Large intestine (tissue), 3 donors: ENCODE results near the gene RTL1. TPM values are rescaled to one million over a fixed set of nuclear protein-coding genes. Genes with fewer than 3 reads are reported as not detected.

ENCODE experiments used
- DNase-seq, 2 donors: peaks; one replicate each; pipeline versions ENCODE4 v3.0.0 to v3.0.0-alpha.2; 2013
- H3K27ac ChIP-seq: one replicate; pipeline ENCODE4 v1.5.1; 2013; ENCODE audit warnings: low read length
- H3K27me3 ChIP-seq: 2 replicates; pipeline ENCODE4 v1.6.1; 2013; ENCODE audit warnings: low read length; ENCODE audit not compliant: control insufficient read depth, insufficient read depth
- H3K36me3 ChIP-seq: 2 replicates; pipeline ENCODE4 v1.6.1; 2013; ENCODE audit warnings: low read length; ENCODE audit not compliant: control insufficient read depth, insufficient read depth
- H3K4me1 ChIP-seq: one replicate; pipeline ENCODE4 v1.6.1; 2013; ENCODE audit warnings: low read length; ENCODE audit not compliant: control insufficient read depth, insufficient read depth
- H3K4me3 ChIP-seq: one replicate; pipeline ENCODE4 v1.5.1; 2013; ENCODE audit warnings: low read length
- H3K9me3 ChIP-seq: one replicate; pipeline ENCODE4 v1.6.1; 2013; ENCODE audit warnings: mild to moderate bottlenecking, low read depth, low read length, moderate library complexity; ENCODE audit not compliant: control insufficient read depth
- WGBS: methylation state at CpG from one replicate; pipeline ENCODE4 v1.1.5; 2013; ENCODE audit warnings: low lambda C conversion rate; ENCODE audit not compliant: insufficient coverage; 5-methylcytosine and 5-hydroxymethylcytosine counted together
- polyA plus RNA-seq: library from polyadenylated mRNA; unstranded; fragments of 120-200 nt; gene quantifications from one replicate; pipeline ENCODE4 v1.2.1, GENCODE V29; 2013

Gene RTL1
- polyA plus RNA-seq, 1 donor = 0.16 TPM

GRCh38 chr14:100857923-100858837 lies 45.3 kb downstream of the RTL1 start:
- WGBS = no CpG with 5 or more reads among the region's 17 CpGs
- Histone ChIP-seq H3K36me3 (peaks cover 2% of the 10 kb centered on the region), H3K27me3 (no peaks in the 10 kb centered on the region), H3K4me1 (no peaks in the 10 kb centered on the region), H3K27ac (no peak overlapping the region), H3K4me3 (no peak overlapping the region), H3K9me3 (peaks cover 5% of the 10 kb centered on the region)
- no peak for DNase-seq

DNA sequence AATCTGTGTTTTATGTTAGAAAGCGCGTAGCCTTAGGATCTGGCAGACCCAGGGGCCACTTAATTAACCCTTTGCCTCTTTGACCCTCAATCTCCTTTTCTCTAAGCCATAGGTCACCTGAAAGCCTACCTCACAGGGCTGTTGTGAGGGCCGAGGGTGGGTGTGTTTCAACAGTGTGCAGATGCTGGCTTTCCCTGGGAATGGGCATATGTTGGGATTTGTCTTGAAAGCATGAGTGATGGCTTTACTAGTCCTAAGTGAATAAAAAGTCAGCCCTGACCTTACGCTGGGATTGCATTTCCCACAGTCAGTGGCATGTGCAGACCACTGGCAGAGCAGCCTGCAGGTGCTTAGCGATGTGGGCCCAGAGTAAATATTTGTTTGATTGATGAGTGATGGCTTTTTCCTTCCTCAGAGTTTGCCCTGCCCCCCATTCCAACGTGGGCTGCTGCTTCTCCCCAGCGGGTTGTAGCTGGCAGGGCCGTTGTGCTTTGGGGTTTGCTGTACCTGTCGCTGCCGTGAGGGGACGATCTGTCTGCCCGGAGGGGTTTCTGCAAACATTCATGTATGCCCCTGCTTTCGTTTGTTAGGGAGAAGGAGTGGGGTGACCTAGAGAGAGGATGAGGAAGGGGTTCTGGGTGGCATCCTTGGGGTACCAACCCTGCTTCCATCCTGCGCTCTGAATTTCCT lies 46.1 kb downstream of the RTL1 start:
- no CpG with 5 or more reads among the region's 14 CpGs for WGBS
- no peak for DNase-seq
- no peaks in the 10 kb centered on the region for H3K27me3 ChIP-seq
- H3K27ac ChIP-seq = no peak overlapping the region
- H3K4me3 ChIP-seq = no peak overlapping the region
- peaks cover 2% of the 10 kb centered on the region for H3K36me3 ChIP-seq
- peaks cover 5% of the 10 kb centered on the region for H3K9me3 ChIP-seq
- no peaks in the 10 kb centered on the region for H3K4me1 ChIP-seq

DNA sequence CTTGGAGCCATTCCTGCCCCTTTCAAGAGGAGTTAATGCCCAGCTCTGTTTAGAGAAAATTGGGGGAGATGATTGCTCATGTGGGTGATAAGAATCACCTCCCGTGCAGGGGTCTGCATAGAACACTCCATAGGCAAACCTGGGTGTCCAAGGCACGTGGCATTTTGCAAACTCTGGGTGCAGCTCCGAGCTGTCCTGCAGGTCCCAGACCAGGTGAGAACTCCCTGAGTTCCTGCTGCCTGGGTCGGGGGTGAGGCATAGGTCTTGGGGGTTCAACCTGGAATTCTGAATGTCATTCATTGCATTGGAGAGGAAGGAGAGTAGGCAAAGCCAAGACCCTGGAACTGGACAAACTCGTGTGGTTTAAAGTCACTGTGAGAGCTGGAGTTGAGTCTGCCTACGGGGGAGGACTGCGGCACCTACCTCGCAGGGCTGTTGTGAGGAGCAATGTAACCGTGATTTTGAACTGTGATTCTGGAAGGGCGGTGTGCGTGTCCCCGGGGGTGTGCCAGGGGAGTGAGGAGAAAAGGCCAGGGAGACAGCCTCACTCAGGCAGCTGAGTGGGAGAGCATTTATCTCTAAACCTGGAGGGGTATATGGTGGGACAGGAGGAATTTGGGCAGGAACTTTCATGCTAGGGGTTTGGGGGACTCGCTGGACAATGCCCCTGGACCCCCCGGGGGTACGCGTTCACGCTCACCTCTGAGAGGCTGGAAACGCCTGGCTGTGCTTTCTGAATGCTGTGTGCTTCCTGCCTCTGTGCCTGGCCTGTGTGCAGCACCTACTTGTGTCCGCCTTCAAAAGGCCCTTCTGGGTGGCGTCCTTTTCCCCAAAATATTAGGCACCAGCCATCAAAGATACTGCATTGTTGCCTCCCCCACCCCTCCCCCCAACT lies 47.2 kb downstream of the RTL1 start:
- 80% methylated on average over 1 of the region's 20 CpGs for WGBS
- no peak for DNase-seq
- Histone ChIP-seq H3K27me3 (no peaks in the 10 kb centered on the region), H3K9me3 (no peaks in the 10 kb centered on the region), H3K4me1 (no peaks in the 10 kb centered on the region), H3K27ac (no peak overlapping the region), H3K36me3 (no peaks in the 10 kb centered on the region), H3K4me3 (no peak overlapping the region)

- Histone ChIP-seq H3K27me3 (no peaks in the 10 kb centered on the region), H3K4me3 (no peak overlapping the region), H3K9me3 (no peaks in the 10 kb centered on the region), H3K27ac (no peak overlapping the region), H3K36me3 (no peaks in the 10 kb centered on the region), H3K4me1 (no peaks in the 10 kb centered on the region)
- no peak for DNase-seq
- no CpG with 5 or more reads among the region's 18 CpGs for WGBS
These were observed 48.1 kb downstream of the RTL1 start for GRCh38 chr14:100855256-100855930.

DNA sequence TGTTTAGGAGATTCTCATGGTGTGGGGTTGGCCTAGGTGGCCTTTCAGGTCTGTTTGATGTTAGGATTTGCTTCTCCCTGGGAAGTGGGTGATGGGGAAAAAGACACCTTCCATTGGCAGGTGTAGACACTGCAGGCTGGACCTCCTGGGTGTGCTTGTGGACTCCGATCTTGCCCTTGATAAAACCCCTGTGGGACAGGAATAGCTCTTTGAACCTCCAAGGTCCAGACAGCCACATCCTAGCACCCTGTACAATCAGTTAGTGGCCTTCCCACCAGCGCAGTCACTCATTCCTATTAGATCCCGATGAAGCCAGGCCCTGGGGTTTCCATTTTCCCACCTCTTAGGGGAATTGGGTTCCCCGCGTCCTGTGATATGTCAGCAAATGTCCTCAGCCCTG lies 49.1 kb downstream of the RTL1 start:
- Histone ChIP-seq H3K36me3 (no peaks in the 10 kb centered on the region), H3K9me3 (no peaks in the 10 kb centered on the region), H3K27me3 (no peaks in the 10 kb centered on the region), H3K4me3 (no peak overlapping the region), H3K4me1 (no peaks in the 10 kb centered on the region), H3K27ac (no peak overlapping the region)
- WGBS = no CpG with 5 or more reads among the region's 5 CpGs
- no peak for DNase-seq

GRCh38 chr14:100851946-100852620 lies 51.4 kb downstream of the RTL1 start:
- Histone ChIP-seq H3K27me3 (no peaks in the 10 kb centered on the region), H3K4me1 (no peaks in the 10 kb centered on the region), H3K4me3 (no peak overlapping the region), H3K9me3 (no peaks in the 10 kb centered on the region), H3K27ac (no peak overlapping the region), H3K36me3 (no peaks in the 10 kb centered on the region)
- WGBS = no CpG with 5 or more reads among the region's 14 CpGs
- no peak for DNase-seq

- H3K27me3 ChIP-seq = no peaks in the 10 kb centered on the region
- DNase-seq = no peak
- H3K9me3 ChIP-seq = no peaks in the 10 kb centered on the region
- H3K4me1 ChIP-seq = no peaks in the 10 kb centered on the region
- H3K4me3 ChIP-seq = no peak overlapping the region
- H3K36me3 ChIP-seq = no peaks in the 10 kb centered on the region
- no CpG with 5 or more reads among the region's 13 CpGs for WGBS
- no peak overlapping the region for H3K27ac ChIP-seq
These were observed 52.0 kb downstream of the RTL1 start for GRCh38 chr14:100851586-100851916.

GRCh38 chr14:100850841-100851585 lies 52.5 kb downstream of the RTL1 start:
- H3K4me3 ChIP-seq = no peak overlapping the region
- no CpG with 5 or more reads among the region's 8 CpGs for WGBS
- H3K4me1 ChIP-seq = no peaks in the 10 kb centered on the region
- no peaks in the 10 kb centered on the region for H3K9me3 ChIP-seq
- no peaks in the 10 kb centered on the region for H3K27me3 ChIP-seq
- peak; percentile 29 to 53 for DNase-seq
- no peak overlapping the region for H3K27ac ChIP-seq
- H3K36me3 ChIP-seq = no peaks in the 10 kb centered on the region

- peaks cover 2% of the 10 kb centered on the region for H3K36me3 ChIP-seq
- DNase-seq = no peak
- H3K9me3 ChIP-seq = no peaks in the 10 kb centered on the region
- no peaks in the 10 kb centered on the region for H3K4me1 ChIP-seq
- 54% methylated on average over 5 of the region's 8 CpGs for WGBS
- H3K4me3 ChIP-seq = no peak overlapping the region
- H3K27me3 ChIP-seq = no peaks in the 10 kb centered on the region
- no peak overlapping the region for H3K27ac ChIP-seq
These were observed 54.3 kb downstream of the RTL1 start for GRCh38 chr14:100849115-100849781.
